Activated naive CD4-positive, alpha-beta T cell treated with anti-CD3 and anti-CD28 coated beads, Interleukin-2, amount 10 ng/mL, durations not matched to agents 7 days and 5 days (primary cell): ENCODE measurements around the gene C2orf76.
"Not testable (repeated sequence)": the region's sequence is repeated elsewhere in the genome, so short reads cannot be mapped to it uniquely, and the experiment has no call there.

Experiments used
- CTCF ChIA-PET: fragments of 350-600 bp; sonication (Branson Sonifier 250); formaldehyde crosslinking; loops from one replicate; lab custom pipeline; 2021; ENCODE audit warnings: antibody characterized with exemption; lab: Charles Lee
- DNase-seq: peaks from one replicate; pipeline ENCODE4 v3.0.0-alpha.2; 2020
- H3K27ac Mint-ChIP-seq: one replicate; pipeline ENCODE4 v1.8.0; 2021; ENCODE audit warnings: mild to moderate bottlenecking, moderate library complexity, mixed read lengths
- H3K27me3 Mint-ChIP-seq: one replicate; pipeline ENCODE4 v1.8.0; 2021; ENCODE audit warnings: mild to moderate bottlenecking, mixed read lengths
- H3K36me3 Mint-ChIP-seq: one replicate; pipeline ENCODE4 v1.8.0; 2021; ENCODE audit warnings: mixed read lengths
- H3K4me1 Mint-ChIP-seq: one replicate; pipeline ENCODE4 v1.8.0; 2021; ENCODE audit warnings: mixed read lengths
- H3K4me3 Mint-ChIP-seq: one replicate; pipeline ENCODE4 v1.8.0; 2021; ENCODE audit warnings: mild to moderate bottlenecking, moderate library complexity, mixed read lengths
- H3K9me3 Mint-ChIP-seq: one replicate; pipeline ENCODE4 v1.8.0; 2021; ENCODE audit warnings: mixed read lengths

The C2orf76 gene

DNA sequence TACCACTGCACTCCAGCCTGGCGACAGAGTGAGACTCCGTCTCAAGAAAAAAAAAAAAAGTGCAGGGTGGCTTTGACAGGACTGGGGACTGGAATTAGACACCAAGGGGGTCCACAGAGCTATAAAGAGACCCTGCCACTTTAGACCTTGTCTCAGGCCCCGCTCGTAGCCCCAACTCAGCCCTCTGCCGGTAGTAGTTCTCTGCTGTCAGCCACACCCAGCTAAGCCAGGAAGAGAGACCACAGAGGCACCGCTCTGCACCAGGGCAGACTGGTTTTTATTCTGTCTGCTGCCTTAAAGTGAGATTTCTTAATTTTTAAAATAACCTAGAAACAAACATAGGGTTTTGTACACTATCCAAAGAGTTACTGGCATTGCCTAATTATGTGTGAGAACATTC lies 77.0 kb downstream of the C2orf76 start:
- Mint-ChIP-seq H3K27me3 (peaks cover 3% of the 10 kb centered on the region), H3K4me1 (no peaks in the 10 kb centered on the region), H3K27ac (no peak overlapping the region), H3K36me3 (no peaks in the 10 kb centered on the region), H3K4me3 (no peak overlapping the region), H3K9me3 (no peaks in the 10 kb centered on the region)
- DNase-seq, result no peak
- CTCF ChIA-PET, result interaction anchor here (1.1 kb wide), 1 partner anchor 109 kb away, joined by 3 read pairs; no protein-coding TSS in a partner anchor

DNA sequence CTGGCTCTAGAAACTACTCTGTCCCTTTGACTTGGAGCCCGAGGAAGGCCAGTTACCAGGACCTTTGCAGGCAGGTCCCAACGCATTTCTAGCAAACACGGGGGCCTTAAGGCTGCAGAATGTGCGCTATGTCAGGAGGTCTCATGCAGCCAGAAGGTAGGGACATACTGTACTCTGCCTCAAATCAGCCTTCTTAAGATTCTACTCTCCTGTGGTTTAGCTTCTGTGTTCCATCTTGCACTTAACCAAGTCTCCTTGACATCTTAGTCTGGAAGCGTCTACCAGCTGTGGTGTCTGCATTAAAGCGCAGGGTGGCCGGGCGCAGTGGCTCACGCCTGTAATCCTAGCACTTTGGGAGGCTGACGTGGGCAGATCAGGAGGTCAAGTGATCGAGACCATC lies 77.5 kb downstream of the C2orf76 start:
- Mint-ChIP-seq H3K27ac (no peak overlapping the region), H3K36me3 (no peaks in the 10 kb centered on the region), H3K4me3 (no peak overlapping the region), H3K27me3 (peaks cover 3% of the 10 kb centered on the region), H3K4me1 (no peaks in the 10 kb centered on the region), H3K9me3 (no peaks in the 10 kb centered on the region)
- CTCF ChIA-PET, result no interaction called here
- no peak for DNase-seq

DNA sequence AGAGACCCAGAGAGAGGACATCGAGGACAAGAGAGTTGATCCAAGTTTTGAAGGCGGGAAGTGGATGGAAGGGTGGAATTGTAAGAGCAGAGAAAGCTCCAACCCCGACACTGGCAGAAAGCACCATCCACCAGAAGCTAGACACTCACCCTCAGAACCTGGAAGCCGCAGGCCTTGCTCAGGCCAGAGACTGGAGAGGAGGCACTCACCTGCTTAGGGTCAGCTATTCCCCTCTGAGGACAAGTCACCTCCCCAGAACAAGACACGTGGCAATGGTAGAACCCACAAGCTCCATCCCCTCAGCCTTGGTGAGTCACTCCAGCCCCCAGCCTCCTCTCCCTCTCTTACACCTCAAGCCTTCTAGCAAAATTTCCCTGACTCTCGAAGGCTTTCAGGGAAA lies 78.1 kb downstream of the C2orf76 start:
- peaks cover 3% of the 10 kb centered on the region for H3K27me3 Mint-ChIP-seq
- no peak overlapping the region for H3K4me3 Mint-ChIP-seq
- no peaks in the 10 kb centered on the region for H3K9me3 Mint-ChIP-seq
- H3K4me1 Mint-ChIP-seq, result no peaks in the 10 kb centered on the region
- H3K27ac Mint-ChIP-seq, result no peak overlapping the region
- no peaks in the 10 kb centered on the region for H3K36me3 Mint-ChIP-seq
- CTCF ChIA-PET, result no interaction called here
- DNase-seq, result no peak

DNA sequence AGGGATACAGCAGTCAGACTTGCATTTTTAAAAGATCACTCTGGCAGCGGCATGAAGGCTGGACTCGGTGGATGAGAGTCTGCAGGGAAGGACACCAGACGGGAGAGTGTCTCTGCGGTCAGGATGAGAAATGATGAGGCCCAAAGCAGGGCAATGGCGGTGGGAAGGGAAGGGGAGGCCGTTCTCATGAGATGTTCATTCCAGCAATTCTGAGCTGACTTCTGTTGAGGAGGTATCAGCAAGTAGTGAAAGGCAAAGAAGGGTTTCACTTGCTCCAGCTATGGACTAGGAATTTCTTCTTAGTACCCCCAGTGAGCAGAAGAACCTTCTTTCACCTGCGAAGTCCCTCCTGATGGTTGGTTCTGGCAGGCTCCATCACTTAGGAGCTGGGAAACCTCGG lies 80.0 kb downstream of the C2orf76 start:
- CTCF ChIA-PET, result no interaction called here

DNA sequence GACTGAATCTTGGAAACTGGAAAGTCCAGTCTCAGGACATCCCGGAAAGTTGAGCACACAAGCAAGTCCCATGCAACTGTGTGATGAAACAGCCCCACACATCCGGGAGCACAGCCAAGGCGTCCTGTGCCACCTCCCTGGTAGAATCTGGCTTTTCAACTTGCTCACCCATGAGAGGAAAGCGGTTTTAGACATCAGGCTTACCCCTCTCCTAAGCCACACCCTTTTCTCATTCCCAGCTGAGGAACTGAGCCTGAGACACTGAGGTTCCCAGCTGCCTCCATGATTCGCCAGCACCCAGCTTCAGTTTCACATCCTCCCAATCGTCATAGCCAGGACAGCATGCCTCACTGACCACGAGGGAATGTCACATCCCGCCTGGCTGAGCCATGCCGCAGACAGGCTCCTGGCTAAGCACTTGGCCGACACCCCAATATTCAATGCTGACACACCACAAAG lies 82.7 kb downstream of the C2orf76 start:
- H3K36me3 Mint-ChIP-seq, result no peaks in the 10 kb centered on the region
- CTCF ChIA-PET, result no interaction called here
- H3K9me3 Mint-ChIP-seq, result no peaks in the 10 kb centered on the region
- no peak for DNase-seq
- H3K4me3 Mint-ChIP-seq, result no peak overlapping the region
- no peaks in the 10 kb centered on the region for H3K4me1 Mint-ChIP-seq
- H3K27ac Mint-ChIP-seq, result no peak overlapping the region
- H3K27me3 Mint-ChIP-seq, result no peaks in the 10 kb centered on the region

More for the DNA sequence above, 80.0 kb downstream of the C2orf76 start:
- Mint-ChIP-seq H3K9me3 (no peaks in the 10 kb centered on the region), H3K4me3 (no peak overlapping the region), H3K27me3 (peaks cover 3% of the 10 kb centered on the region), H3K4me1 (no peaks in the 10 kb centered on the region), H3K27ac (no peak overlapping the region), H3K36me3 (no peaks in the 10 kb centered on the region)
- no peak for DNase-seq

DNA sequence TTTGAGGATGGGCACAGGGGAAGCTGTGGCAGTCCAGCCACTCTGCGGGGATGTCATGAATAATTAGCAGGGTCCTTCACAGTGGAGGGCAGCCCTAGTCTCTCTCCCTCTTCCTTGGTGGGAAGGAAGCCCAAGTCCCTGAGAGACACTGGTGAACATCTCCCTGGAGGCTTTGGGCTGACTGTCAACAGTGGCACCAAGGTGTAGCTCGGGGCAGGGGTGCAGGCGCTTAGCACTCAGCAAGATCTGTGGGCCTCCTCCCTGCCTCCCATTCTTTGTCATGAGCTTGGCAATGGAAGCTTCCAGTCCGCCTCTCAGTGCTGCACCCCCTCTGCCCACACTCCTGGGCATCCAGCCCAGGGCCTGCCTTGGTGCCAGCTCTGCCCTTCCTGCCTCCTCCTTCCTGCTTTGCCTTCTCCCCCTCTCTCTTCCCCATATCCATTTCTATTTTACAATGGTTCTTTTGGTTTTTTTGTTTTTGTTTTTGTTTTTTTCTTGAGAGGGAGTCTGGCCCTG lies 83.6 kb downstream of the C2orf76 start:
- no peak overlapping the region for H3K4me3 Mint-ChIP-seq
- no peaks in the 10 kb centered on the region for H3K36me3 Mint-ChIP-seq
- no peak for DNase-seq
- CTCF ChIA-PET, result interaction anchor here (1.0 kb wide), 1 partner anchor 9 kb away, joined by 4 read pairs; no protein-coding TSS in a partner anchor
- no peaks in the 10 kb centered on the region for H3K9me3 Mint-ChIP-seq
- no peak overlapping the region for H3K27ac Mint-ChIP-seq
- H3K27me3 Mint-ChIP-seq, result no peaks in the 10 kb centered on the region
- no peaks in the 10 kb centered on the region for H3K4me1 Mint-ChIP-seq

DNA sequence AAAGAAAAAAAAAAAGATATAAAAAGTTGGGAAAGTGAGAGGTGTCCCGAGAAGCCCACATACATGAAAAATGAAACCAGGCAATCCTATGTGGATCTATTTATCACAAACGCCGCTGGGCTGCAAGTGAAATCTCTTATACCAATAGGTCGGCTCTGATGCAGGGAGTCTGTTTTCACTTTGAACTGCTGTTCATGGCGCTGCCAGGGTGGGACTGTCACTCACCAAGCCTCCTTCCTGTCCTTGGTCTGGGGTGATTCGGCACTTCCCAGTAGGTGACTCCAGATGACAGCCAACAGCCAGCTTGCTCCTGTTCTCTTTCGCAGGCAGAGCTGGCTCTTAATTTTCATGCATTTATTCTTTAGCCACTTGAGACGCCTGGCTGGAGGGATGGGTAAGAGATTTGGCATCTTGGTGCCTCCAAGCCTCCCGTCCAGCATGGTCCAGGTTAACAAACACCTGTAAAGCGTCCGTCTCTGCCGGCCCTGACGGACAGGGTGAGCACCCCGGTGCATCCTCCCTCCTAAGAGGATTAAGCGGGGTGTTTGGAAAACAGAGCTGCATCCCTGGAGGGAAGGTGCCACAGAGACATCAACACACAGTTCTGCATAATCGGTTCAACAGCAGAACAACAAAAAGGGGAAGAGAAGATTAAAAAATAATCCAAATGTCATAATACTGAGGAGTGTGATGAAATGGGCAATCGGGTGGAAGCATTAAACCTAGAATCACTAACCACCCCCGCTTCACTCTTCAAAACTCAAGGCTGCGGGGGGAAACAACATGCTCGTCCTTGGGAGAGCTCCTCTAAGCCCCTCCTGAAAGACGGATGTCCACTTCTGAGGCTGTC lies 84.3 kb downstream of the C2orf76 start:
- no peaks in the 10 kb centered on the region for H3K36me3 Mint-ChIP-seq
- no peaks in the 10 kb centered on the region for H3K27me3 Mint-ChIP-seq
- H3K27ac Mint-ChIP-seq, result no peak overlapping the region
- CTCF ChIA-PET, result interaction anchor here (1.0 kb wide), 1 partner anchor 10 kb away, joined by 4 read pairs; no protein-coding TSS in a partner anchor
- H3K4me1 Mint-ChIP-seq, result no peaks in the 10 kb centered on the region
- H3K4me3 Mint-ChIP-seq, result no peak overlapping the region
- no peak for DNase-seq
- H3K9me3 Mint-ChIP-seq, result no peaks in the 10 kb centered on the region

DNA sequence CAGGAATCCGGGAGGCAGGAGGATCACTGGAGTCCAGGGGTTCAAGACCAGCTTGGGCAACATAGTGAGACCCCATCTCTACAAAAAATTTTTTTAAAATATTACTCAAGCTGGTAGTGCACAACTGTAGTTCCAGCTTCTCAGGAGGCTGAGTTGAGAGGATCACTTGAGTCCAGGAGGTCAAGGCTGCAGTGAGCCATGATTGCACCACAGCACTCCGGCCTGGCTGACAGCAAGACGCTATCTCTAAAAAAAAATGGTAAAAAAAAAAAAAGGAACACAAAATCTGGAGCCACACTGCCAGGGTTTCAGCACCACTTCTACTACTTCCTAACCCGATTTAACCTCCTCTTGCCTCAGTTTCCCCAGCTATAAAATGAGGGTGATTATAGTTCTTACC lies 86.0 kb downstream of the C2orf76 start:
- H3K27ac Mint-ChIP-seq, result no peak overlapping the region
- H3K9me3 Mint-ChIP-seq, result no peaks in the 10 kb centered on the region

DNA sequence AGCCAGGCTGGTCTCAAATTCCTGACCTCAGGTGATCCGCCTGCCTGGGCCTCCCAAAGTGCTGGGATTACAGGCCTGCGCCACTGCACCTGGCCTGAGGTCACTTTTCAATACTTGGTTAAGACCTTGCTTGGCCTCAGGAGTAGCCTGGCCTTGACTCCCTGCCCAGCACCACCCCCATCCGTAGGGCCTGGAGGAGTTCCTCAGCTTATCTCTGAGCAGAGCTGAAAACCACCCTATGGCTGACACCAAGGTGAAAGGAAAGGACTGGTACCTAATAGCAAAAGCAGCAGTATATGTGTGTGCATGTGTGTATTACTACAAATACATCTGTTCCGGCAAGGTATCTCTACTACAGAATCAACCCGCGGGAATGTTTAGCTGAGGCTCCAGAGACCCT lies 87.0 kb downstream of the C2orf76 start:
- H3K4me3 Mint-ChIP-seq, result no peak overlapping the region
- no peaks in the 10 kb centered on the region for H3K36me3 Mint-ChIP-seq
- H3K27me3 Mint-ChIP-seq, result no peaks in the 10 kb centered on the region
- H3K27ac Mint-ChIP-seq, result no peak overlapping the region
- no peaks in the 10 kb centered on the region for H3K9me3 Mint-ChIP-seq
- no peak for DNase-seq
- CTCF ChIA-PET, result interaction anchor here (0.6 to 0.9 kb wide), 2 partner anchors 12 to 918 kb away, joined by 3 to 5 read pairs; no protein-coding TSS in a partner anchor
- H3K4me1 Mint-ChIP-seq, result no peaks in the 10 kb centered on the region

More for the DNA sequence above, 86.0 kb downstream of the C2orf76 start:
- CTCF ChIA-PET, result no interaction called here
- Mint-ChIP-seq H3K36me3 (no peaks in the 10 kb centered on the region), H3K4me1 (no peaks in the 10 kb centered on the region), H3K27me3 (no peaks in the 10 kb centered on the region), H3K4me3 (no peak overlapping the region)
- DNase-seq, result no peak

DNA sequence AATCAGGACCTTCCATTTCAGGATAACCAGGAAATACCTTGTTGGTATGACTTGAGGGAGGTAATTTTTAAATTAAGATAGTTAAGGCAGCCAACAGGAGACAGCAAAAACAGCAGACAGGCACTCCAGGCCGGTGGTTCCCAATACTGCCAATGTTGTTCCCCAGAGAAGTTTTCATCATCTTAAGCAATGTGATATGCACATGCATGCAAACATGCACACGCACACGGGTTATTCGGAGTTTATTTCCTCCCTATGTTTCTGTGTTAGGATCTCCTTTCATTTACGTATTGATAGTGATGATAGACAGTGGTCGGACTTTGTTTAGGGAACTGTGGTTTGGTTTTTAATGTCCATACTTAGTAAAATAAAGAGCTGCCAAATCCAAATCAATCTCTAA lies 87.7 kb downstream of the C2orf76 start:
- H3K27me3 Mint-ChIP-seq, result no peaks in the 10 kb centered on the region
- no peaks in the 10 kb centered on the region for H3K36me3 Mint-ChIP-seq
- CTCF ChIA-PET, result interaction anchor here (0.6 to 0.9 kb wide), 2 partner anchors 13 to 919 kb away, joined by 3 to 5 read pairs; no protein-coding TSS in a partner anchor
- no peak overlapping the region for H3K27ac Mint-ChIP-seq
- DNase-seq, result no peak
- H3K9me3 Mint-ChIP-seq, result no peaks in the 10 kb centered on the region
- no peaks in the 10 kb centered on the region for H3K4me1 Mint-ChIP-seq
- H3K4me3 Mint-ChIP-seq, result no peak overlapping the region

DNA sequence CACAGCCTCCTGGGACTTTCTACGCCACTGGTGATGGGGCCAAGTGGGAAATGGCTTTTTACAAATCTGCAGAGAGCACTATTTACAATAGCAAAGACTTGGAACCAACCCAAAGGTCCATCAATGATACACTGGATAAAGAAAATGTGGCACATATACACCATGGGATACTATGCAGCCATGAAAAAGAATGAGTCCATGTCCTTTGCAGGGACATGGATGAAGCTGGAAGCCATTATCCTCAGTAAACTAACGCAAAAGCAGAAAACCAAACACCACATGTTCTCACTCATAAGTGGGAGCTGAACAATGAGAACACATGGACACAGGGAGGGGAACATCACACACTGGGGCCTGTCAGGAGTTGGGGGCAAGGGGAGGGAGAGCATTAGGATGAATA lies 88.2 kb downstream of the C2orf76 start:
- CTCF ChIA-PET, H3K4me1 Mint-ChIP-seq, DNase-seq, H3K27me3 Mint-ChIP-seq, H3K9me3 Mint-ChIP-seq, H3K27ac Mint-ChIP-seq, H3K36me3 Mint-ChIP-seq, H3K4me3 Mint-ChIP-seq: not testable (repeated sequence)

DNA sequence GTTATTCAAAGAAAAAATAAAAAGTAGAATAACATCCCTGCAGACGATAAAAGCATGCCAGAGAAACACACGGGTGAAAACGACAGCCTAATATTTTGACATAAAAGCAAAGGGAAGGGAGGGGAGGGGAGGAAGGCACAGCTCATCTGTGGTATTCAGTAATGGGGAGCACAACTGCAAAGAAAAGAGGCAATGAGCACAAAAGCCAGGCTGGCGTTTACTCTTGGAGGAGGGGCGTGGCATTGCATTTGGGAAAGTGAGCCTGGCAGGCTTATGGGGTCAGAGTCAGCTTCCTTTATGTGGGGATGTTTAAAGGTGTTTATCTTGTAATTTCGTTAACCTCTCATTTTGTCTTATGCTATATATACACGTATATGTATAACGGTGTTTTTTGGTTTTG lies 89.8 kb downstream of the C2orf76 start:
- Mint-ChIP-seq H3K27me3 (no peaks in the 10 kb centered on the region), H3K4me3 (no peak overlapping the region), H3K4me1 (no peaks in the 10 kb centered on the region), H3K36me3 (no peaks in the 10 kb centered on the region), H3K27ac (no peak overlapping the region), H3K9me3 (no peaks in the 10 kb centered on the region)
- no peak for DNase-seq
- CTCF ChIA-PET, result interaction anchor here (0.5 kb wide), 1 partner anchor 131 kb away, joined by 3 read pairs; no protein-coding TSS in a partner anchor

DNA sequence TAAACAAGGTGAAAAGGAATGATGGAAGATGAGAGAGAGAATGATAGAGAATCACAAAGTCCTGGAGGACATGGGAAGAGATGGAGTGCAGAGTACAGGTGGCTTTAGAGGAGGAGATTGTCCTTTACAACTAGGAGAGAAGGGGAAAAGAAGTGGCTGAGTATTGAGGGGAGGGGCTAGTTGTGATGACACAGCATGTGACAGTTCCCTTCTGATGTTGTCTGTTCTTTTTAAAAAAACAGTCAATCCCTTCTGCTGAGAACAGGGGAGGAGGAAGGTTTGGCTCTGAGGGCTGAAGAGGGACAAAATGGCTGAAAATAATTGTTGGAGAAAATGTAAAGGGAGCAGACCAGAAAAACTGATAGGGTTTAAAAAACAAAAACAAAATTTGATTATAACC lies 99.0 kb downstream of the C2orf76 start:
- no peaks in the 10 kb centered on the region for H3K9me3 Mint-ChIP-seq
- no peak for DNase-seq
- H3K4me1 Mint-ChIP-seq, result no peaks in the 10 kb centered on the region
- CTCF ChIA-PET, result no interaction called here
- no peak overlapping the region for H3K4me3 Mint-ChIP-seq
- H3K27me3 Mint-ChIP-seq, result peaks cover 11% of the 10 kb centered on the region
- H3K27ac Mint-ChIP-seq, result no peak overlapping the region
- no peaks in the 10 kb centered on the region for H3K36me3 Mint-ChIP-seq

DNA sequence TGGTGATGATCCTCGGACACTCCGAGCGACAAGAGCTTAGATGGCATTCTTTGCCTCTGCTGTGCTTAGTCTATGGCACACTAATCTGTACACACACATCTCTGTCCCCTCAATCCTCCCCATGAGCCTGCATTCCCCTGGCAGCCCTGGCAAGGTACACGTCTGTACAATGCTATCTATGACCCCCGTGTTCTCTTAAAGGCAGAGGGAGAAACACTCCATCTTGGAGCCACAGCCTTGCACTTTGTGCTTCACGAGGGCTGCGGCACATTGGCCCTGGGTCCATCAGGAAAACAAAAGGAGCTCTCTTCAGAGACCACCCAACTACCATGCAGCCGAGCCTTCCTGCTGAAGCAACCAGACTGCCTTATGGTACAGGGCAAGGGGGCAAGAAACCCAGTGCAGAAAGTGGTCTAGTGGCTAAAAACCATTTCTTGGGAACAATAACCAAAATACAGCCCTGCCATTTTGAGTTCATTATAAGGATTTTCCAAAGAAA lies 100.5 kb downstream of the C2orf76 start:
- H3K4me3 Mint-ChIP-seq, result no peak overlapping the region
- no peaks in the 10 kb centered on the region for H3K9me3 Mint-ChIP-seq
- H3K27me3 Mint-ChIP-seq, result peaks cover 11% of the 10 kb centered on the region
- CTCF ChIA-PET, result interaction anchor here (1.2 to 1.3 kb wide), 4 partner anchors 11 to 216 kb away, joined by 3 to 6 read pairs (median 3); no protein-coding TSS in a partner anchor
- no peaks in the 10 kb centered on the region for H3K36me3 Mint-ChIP-seq
- H3K4me1 Mint-ChIP-seq, result no peaks in the 10 kb centered on the region
- DNase-seq, result no peak
- H3K27ac Mint-ChIP-seq, result no peak overlapping the region
